ENCODE measurements around the gene SKAP2.

Gene SKAP2

DNA sequence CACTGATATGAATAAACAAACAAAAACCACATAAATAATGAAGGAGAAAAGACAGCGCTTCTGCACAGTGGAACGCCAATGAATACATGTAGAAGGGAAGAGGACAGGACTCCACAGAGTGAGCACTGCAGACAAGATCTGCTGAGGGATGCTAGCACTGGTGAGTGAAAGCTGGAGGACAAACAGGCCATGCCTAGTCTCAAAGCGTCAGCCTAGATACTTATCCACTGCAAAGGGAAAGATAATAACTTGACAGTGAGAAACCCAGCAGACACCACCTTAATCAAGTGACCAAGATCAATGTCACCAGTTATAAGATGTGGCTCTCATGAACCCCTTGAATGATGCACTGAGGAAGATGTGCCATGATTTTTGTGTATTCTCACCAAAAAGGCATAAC lies 227.6 kb downstream of the SKAP2 start:
- DNase-seq (ENCODE audit: low read depth): no peak

DNA sequence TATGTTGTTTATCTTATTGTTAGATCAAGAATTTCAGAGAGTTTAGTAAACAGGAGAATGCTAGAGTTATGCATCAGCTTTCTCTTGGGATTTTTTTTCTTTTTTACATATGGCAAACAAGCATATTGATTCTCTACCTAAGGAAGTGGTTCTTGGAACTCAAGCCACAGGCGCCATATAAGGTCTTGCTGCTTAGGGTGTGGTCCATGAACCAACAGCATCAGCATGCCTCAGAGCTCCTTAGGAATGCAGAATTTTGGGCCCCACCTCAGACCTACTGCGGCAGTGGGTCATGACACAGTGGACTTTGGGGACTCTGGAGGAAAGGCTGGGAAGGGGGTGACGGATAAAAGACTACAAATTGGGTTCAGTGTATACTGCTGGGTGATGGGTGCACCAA lies 230.8 kb downstream of the SKAP2 start:
- DNase-seq (ENCODE audit: low read depth): no peak

- no peak for DNase-seq (ENCODE audit: low read depth)
Observed at GRCh38 chr7:26631601-26632000, 232.8 kb downstream of the SKAP2 start.

DNA sequence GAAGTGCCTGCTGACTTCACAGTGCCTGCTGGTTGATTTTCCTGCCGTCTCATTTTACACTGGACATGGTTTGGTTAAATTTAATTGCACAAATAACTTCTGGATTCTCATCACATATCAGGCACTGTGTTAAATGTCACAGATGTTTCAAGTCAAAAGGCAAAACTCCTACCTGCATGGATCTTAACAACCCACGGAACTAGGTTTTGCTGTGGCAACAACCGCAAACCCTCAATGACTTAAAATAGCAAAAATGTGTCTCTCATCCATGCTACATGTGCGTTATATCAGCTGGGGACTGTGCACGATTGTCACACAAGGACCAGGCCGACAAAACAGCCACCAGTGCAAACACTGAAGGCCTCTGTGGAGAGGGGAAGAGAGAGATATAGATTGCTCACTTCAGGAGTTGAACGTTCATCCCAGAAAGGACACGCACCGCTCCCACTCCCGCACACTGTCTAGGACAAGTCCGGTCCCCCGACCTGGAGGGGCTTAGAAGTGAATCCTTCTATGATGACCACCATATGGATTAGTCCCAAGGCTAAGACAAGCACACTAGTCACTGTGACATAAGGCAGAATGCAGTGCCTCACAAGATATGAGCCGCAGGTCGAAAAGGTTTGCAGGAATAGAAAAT lies 233.3 kb downstream of the SKAP2 start:
- DNase-seq (ENCODE audit: low read depth): no peak

DNA sequence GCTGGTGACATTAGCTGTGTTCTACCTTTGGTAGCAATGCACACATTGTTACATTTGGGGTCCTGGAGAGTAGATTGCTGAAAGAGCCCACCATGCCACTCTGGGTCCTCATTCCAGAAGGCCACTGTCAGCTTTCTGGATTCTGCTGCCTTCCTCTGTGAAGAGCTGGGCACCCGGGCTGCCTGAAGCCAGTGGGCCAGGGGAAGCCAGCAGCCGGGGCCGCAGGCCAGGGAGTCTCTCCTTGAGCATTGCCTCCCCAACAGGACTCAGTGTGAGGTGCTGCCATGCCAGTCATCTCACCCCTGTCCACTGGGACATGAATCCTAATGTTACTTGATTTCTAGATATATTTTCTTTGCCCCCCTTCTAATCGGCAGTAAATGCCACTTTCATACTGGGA lies 234.0 kb downstream of the SKAP2 start:
- DNase-seq (ENCODE audit: low read depth): no peak

GRCh38 chr7:26629696-26630095 lies 234.7 kb downstream of the SKAP2 start:
- DNase-seq (ENCODE audit: low read depth): no peak

GRCh38 chr7:26627891-26628341 lies 236.5 kb downstream of the SKAP2 start:
- no peak for DNase-seq (ENCODE audit: low read depth)

DNA sequence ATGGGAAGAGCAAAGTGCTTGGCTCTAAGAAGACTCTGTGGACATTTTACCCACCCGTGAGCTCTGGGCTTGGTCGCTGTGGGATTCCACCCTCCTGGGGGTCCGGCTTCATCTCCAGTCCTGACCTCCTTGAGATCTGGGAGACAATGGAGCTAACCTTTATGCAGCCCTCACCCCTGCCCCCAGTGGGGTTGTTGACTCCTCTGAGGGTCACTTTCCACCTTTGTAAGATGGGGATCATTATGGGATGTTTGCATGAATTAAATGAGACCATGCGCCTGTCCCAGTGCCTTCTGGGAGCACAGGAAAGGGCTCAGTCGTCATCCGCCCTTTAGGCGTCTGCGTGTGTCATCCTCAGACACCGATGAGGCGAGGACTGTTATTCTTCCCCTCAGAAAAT lies 237.2 kb downstream of the SKAP2 start:
- no peak for DNase-seq (ENCODE audit: low read depth)

- no peak for DNase-seq (ENCODE audit: low read depth)
Observed at GRCh38 chr7:26626687-26627086, 237.7 kb downstream of the SKAP2 start.

- DNase-seq (ENCODE audit: low read depth): no peak
Observed at GRCh38 chr7:26626156-26626555, 238.2 kb downstream of the SKAP2 start.

- DNase-seq (ENCODE audit: low read depth): no peak
Observed at GRCh38 chr7:26625286-26625685, 239.1 kb downstream of the SKAP2 start.

DNA sequence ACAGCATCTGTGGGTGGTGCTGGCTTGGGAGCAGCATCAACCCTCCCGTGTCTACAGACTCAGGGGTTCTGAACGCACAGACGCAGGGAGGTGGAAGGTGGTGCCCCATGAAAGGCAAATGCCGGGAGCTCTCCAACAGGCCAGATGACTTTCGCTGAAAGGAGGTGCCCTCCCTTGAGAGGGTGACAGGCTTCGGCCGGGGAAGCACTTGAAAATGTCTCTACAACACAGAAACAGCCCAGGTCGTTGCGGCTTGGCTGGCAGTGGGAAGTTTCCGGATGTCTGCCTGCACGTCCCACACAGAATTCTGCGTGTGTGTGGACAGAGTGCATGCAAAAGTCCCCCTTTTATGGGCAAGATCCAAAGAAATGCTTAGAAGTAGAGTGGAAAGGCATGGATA lies 239.6 kb downstream of the SKAP2 start:
- DNase-seq (ENCODE audit: low read depth): no peak

DNA sequence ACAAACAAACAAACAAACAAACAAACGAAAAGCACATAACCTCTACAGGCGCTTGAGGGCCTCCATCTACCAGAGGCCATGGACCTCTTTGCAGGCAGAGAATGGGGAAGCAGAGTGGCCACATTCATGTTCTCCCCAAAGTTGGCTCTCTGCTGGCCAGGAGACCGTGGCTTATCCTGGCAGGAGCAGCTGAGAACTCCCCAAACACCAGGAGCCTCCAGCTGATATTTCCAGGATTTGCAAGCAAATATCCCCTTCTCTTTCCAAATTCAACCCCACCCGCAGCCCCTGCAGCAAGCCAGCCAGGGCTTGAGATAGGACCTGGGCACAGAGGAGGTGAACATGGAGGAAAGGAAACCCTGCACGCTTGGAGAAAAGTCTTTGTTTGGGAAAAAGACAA lies 240.0 kb downstream of the SKAP2 start:
- no peak for DNase-seq (ENCODE audit: low read depth)

- no peak for DNase-seq (ENCODE audit: low read depth)
Observed at GRCh38 chr7:26620352-26620751, 244.0 kb downstream of the SKAP2 start.

GRCh38 chr7:26619348-26619984 lies 244.9 kb downstream of the SKAP2 start:
- no peak for DNase-seq (ENCODE audit: low read depth)

- DNase-seq (ENCODE audit: low read depth): no peak
Observed at GRCh38 chr7:26618898-26619297, 245.5 kb downstream of the SKAP2 start.

- no peak for DNase-seq (ENCODE audit: low read depth)
Observed at GRCh38 chr7:26618449-26618848, 245.9 kb downstream of the SKAP2 start.
